T-helper 17 cell (primary cell): ENCODE measurements around the gene ZNF138. TPM values are rescaled to one million over a fixed set of nuclear protein-coding genes. Genes with fewer than 3 reads are reported as not detected.

Experiments used
- ATAC-seq: fragments of 150-1000 bp; cut with Tn5 transposase; 2 replicates; pipeline ENCODE4 v1.10.0; 2021; ENCODE audit warnings: mild to moderate bottlenecking, moderate library complexity
- DNase-seq, 3 donors: peaks; one replicate each; pipeline versions ENCODE4 v3.0.0 to v3.0.0-alpha.2; 2020 to 2021
- H3K9me3 ChIP-seq: one replicate; pipeline ENCODE4 v1.7.0; 2013; ENCODE audit warnings: low read length, mild to moderate bottlenecking; ENCODE audit not compliant: control insufficient read depth, poor library complexity, severe bottlenecking
- H3K27ac Mint-ChIP-seq: one replicate; pipeline ENCODE4 v1.8.0; 2022; ENCODE audit warnings: mild to moderate bottlenecking, moderate library complexity, mixed read lengths
- H3K27me3 Mint-ChIP-seq: one replicate; pipeline ENCODE4 v1.8.0; 2022; ENCODE audit warnings: mixed read lengths
- H3K36me3 Mint-ChIP-seq: one replicate; pipeline ENCODE4 v1.8.0; 2022; ENCODE audit warnings: low read depth, mixed read lengths
- H3K4me1 Mint-ChIP-seq: one replicate; pipeline ENCODE4 v1.8.0; 2022; ENCODE audit warnings: mild to moderate bottlenecking, mixed read lengths
- H3K4me3 Mint-ChIP-seq: one replicate; pipeline ENCODE4 v1.8.0; 2022; ENCODE audit warnings: mild to moderate bottlenecking, moderate library complexity, mixed read lengths
- total RNA-seq, 4 donors: library from RNA in 2 of 4; stranded (reverse) in 2 of 4; gene quantifications; one replicate each; pipeline ENCODE4 v1.2.3 and lab custom pipeline; 2022 to 2026

ZNF138 gene
- total RNA-seq, 2 donors from 2014 or later: 7.4 to 7.6 TPM

- no peak for DNase-seq
- H3K36me3 Mint-ChIP-seq: no peaks in the 10 kb centered on the region
- no peak for ATAC-seq
- H3K27me3 Mint-ChIP-seq: peaks cover 47% of the 10 kb centered on the region
- H3K4me1 Mint-ChIP-seq: peaks cover 11% of the 10 kb centered on the region
- no peaks in the 10 kb centered on the region for H3K9me3 ChIP-seq
- H3K27ac Mint-ChIP-seq: no peak overlapping the region
- no peak overlapping the region for H3K4me3 Mint-ChIP-seq
Measured at GRCh38 chr7:64873517-64873916, 79.3 kb downstream of the ZNF138 start.

GRCh38 chr7:64874114-64874513 is 79.9 kb downstream of the ZNF138 start:
- Mint-ChIP-seq H3K27me3 (peaks cover 53% of the 10 kb centered on the region), H3K4me1 (peaks cover 13% of the 10 kb centered on the region), H3K36me3 (no peaks in the 10 kb centered on the region), H3K4me3 (no peak overlapping the region), H3K27ac (no peak overlapping the region)
- DNase-seq (no peak), ATAC-seq (no peak)
- no peaks in the 10 kb centered on the region for H3K9me3 ChIP-seq

- Mint-ChIP-seq H3K4me3 (no peak overlapping the region), H3K27ac (no peak overlapping the region), H3K4me1 (peaks cover 13% of the 10 kb centered on the region), H3K27me3 (peaks cover 55% of the 10 kb centered on the region), H3K36me3 (no peaks in the 10 kb centered on the region)
- ATAC-seq: no peak
- no peaks in the 10 kb centered on the region for H3K9me3 ChIP-seq
- DNase-seq: no peak
Measured at GRCh38 chr7:64874562-64875250, 80.5 kb downstream of the ZNF138 start.

GRCh38 chr7:64875258-64875657 is 81.0 kb downstream of the ZNF138 start:
- no peak overlapping the region for H3K27ac Mint-ChIP-seq
- no peak overlapping the region for H3K4me3 Mint-ChIP-seq
- no peaks in the 10 kb centered on the region for H3K9me3 ChIP-seq
- peaks cover 13% of the 10 kb centered on the region for H3K4me1 Mint-ChIP-seq
- DNase-seq (no peak), ATAC-seq (no peak)
- peaks cover 55% of the 10 kb centered on the region for H3K27me3 Mint-ChIP-seq
- no peaks in the 10 kb centered on the region for H3K36me3 Mint-ChIP-seq

GRCh38 chr7:64875658-64876406 is 81.6 kb downstream of the ZNF138 start:
- no peaks in the 10 kb centered on the region for H3K9me3 ChIP-seq
- Mint-ChIP-seq H3K36me3 (no peaks in the 10 kb centered on the region), H3K4me1 (peaks cover 13% of the 10 kb centered on the region), H3K4me3 (no peak overlapping the region), H3K27ac (no peak overlapping the region), H3K27me3 (peaks cover 59% of the 10 kb centered on the region)
- DNase-seq (no peak), ATAC-seq (no peak)

- peak overlapping the region; percentile 85 for H3K4me3 Mint-ChIP-seq
- no peaks in the 10 kb centered on the region for H3K9me3 ChIP-seq
- H3K27me3 Mint-ChIP-seq: peaks cover 56% of the 10 kb centered on the region
- H3K36me3 Mint-ChIP-seq: no peaks in the 10 kb centered on the region
- H3K4me1 Mint-ChIP-seq: peaks cover 13% of the 10 kb centered on the region
- H3K27ac Mint-ChIP-seq: peak overlapping the region; percentile 63
- peak; percentile 42 to 71 (median 48) for DNase-seq
- ATAC-seq: peak; percentile 91
Measured at GRCh38 chr7:64876792-64877713, 82.8 kb downstream of the ZNF138 start.

- Mint-ChIP-seq H3K4me3 (peak overlapping the region; percentile 85), H3K27ac (peak overlapping the region; percentile 63), H3K4me1 (peaks cover 18% of the 10 kb centered on the region), H3K36me3 (no peaks in the 10 kb centered on the region), H3K27me3 (peaks cover 57% of the 10 kb centered on the region)
- H3K9me3 ChIP-seq: no peaks in the 10 kb centered on the region
- ATAC-seq (peak; percentile 50), DNase-seq (no peak)
Measured at GRCh38 chr7:64877714-64878610, 83.7 kb downstream of the ZNF138 start.

- Mint-ChIP-seq H3K27me3 (peaks cover 60% of the 10 kb centered on the region), H3K27ac (no peak overlapping the region), H3K4me1 (peaks cover 18% of the 10 kb centered on the region), H3K4me3 (no peak overlapping the region), H3K36me3 (no peaks in the 10 kb centered on the region)
- ATAC-seq (no peak), DNase-seq (no peak)
- H3K9me3 ChIP-seq: no peaks in the 10 kb centered on the region
Measured at GRCh38 chr7:64878684-64879083, 84.5 kb downstream of the ZNF138 start.

GRCh38 chr7:64879086-64879730 is 85.0 kb downstream of the ZNF138 start:
- DNase-seq (no peak), ATAC-seq (no peak)
- Mint-ChIP-seq H3K36me3 (no peaks in the 10 kb centered on the region), H3K27ac (no peak overlapping the region), H3K27me3 (peaks cover 61% of the 10 kb centered on the region), H3K4me3 (no peak overlapping the region), H3K4me1 (peaks cover 18% of the 10 kb centered on the region)
- H3K9me3 ChIP-seq: no peaks in the 10 kb centered on the region

GRCh38 chr7:64879800-64880199 is 85.6 kb downstream of the ZNF138 start:
- H3K27me3 Mint-ChIP-seq: peaks cover 67% of the 10 kb centered on the region
- DNase-seq: no peak
- peaks cover 18% of the 10 kb centered on the region for H3K4me1 Mint-ChIP-seq
- no peaks in the 10 kb centered on the region for H3K36me3 Mint-ChIP-seq
- H3K9me3 ChIP-seq: no peaks in the 10 kb centered on the region
- H3K4me3 Mint-ChIP-seq: peak overlapping the region; percentile 57
- no peak for ATAC-seq
- H3K27ac Mint-ChIP-seq: no peak overlapping the region

GRCh38 chr7:64880322-64881297 is 86.4 kb downstream of the ZNF138 start:
- Mint-ChIP-seq H3K27me3 (peaks cover 75% of the 10 kb centered on the region), H3K27ac (no peak overlapping the region), H3K4me3 (no peak overlapping the region), H3K36me3 (peaks cover 3% of the 10 kb centered on the region), H3K4me1 (peaks cover 18% of the 10 kb centered on the region)
- DNase-seq: no peak
- no peak for ATAC-seq
- H3K9me3 ChIP-seq: no peaks in the 10 kb centered on the region
